Smooth muscle cell (in vitro differentiated cells): ENCODE measurements around the gene STK36. TPM values are rescaled to one million over a fixed set of nuclear protein-coding genes. Genes with fewer than 3 reads are reported as not detected.

Experiments
- DNase-seq: peaks from one replicate; lab custom pipeline; 2025; ENCODE audit not compliant: unreplicated experiment; lab: John Stamatoyannopoulos, UW
- H2AFZ ChIP-seq: fragments of 200-600 bp; sonication (generic); 2 replicates; pipeline ENCODE4 v1.6.0; 2016; ENCODE audit warnings: antibody characterized with exemption, low read depth, mild to moderate bottlenecking
- H3F3A ChIP-seq: fragments of 200-600 bp; sonication (generic); 2 replicates; pipeline ENCODE4 v1.6.0; 2017; ENCODE audit warnings: antibody characterized with exemption, low read depth
- H3K27ac ChIP-seq: fragments of 200-600 bp; sonication (generic); 2 replicates; pipeline ENCODE4 v1.5.1; 2016; ENCODE audit warnings: low read depth, mild to moderate bottlenecking
- H3K27me3 ChIP-seq: fragments of 200-600 bp; sonication (generic); 2 replicates; pipeline ENCODE4 v1.6.1; 2016; ENCODE audit warnings: low read depth, mild to moderate bottlenecking
- H3K36me3 ChIP-seq: fragments of 200-600 bp; sonication (generic); 2 replicates; pipeline ENCODE4 v1.5.1; 2016; ENCODE audit warnings: low read depth
- H3K4me1 ChIP-seq: fragments of 200-600 bp; sonication (generic); 2 replicates; pipeline ENCODE4 v1.5.1; 2016; ENCODE audit warnings: low read depth
- H3K4me2 ChIP-seq: fragments of 200-600 bp; sonication (generic); 2 replicates; pipeline ENCODE4 v1.6.0; 2016; ENCODE audit warnings: mild to moderate bottlenecking
- H3K4me3 ChIP-seq: fragments of 200-600 bp; sonication (generic); 2 replicates; pipeline ENCODE4 v1.5.1; 2016; ENCODE audit warnings: mild to moderate bottlenecking
- H3K79me2 ChIP-seq: fragments of 200-600 bp; sonication (generic); 2 replicates; pipeline ENCODE4 v1.6.0; 2016; ENCODE audit warnings: low read depth, mild to moderate bottlenecking
- H3K9ac ChIP-seq: fragments of 200-600 bp; sonication (generic); 2 replicates; pipeline ENCODE4 v1.6.0; 2016; ENCODE audit warnings: low read depth
- H3K9me3 ChIP-seq: fragments of 200-600 bp; sonication (generic); replicated peaks from 2 replicates; pipeline ENCODE4 v1.5.1; 2016; ENCODE audit warnings: low read depth
- H4K20me1 ChIP-seq: fragments of 200-600 bp; sonication (generic); 2 replicates; pipeline ENCODE4 v1.6.0; 2016; ENCODE audit warnings: low read depth
- CTCF ChIP-seq: fragments of 200-600 bp; sonication (generic); IDR thresholded peaks from 2 replicates; pipeline ENCODE4 v1.5.1; 2017; ENCODE audit warnings: borderline replicate concordance, mild to moderate bottlenecking, antibody characterized with exemption; ENCODE audit not compliant: insufficient read depth, poor library complexity, severe bottlenecking
- WGBS: methylation state at CpG from one replicate; pipeline ENCODE4 v1.1.7; 2016; ENCODE audit warnings: low lambda C conversion rate; 5-methylcytosine and 5-hydroxymethylcytosine counted together
- polyA plus RNA-seq: library from polyadenylated mRNA; unstranded; fragments of >200 nt; fragmentation: Nextera tagmentation; extraction: Ambion mirVana; gene quantifications from 2 replicates; pipeline ENCODE4 v1.2.1, GENCODE V29; 2016
- total RNA-seq: library from RNA; depleted of rRNA; stranded (reverse); fragments of >200 nt; gene quantifications from 2 replicates; pipeline ENCODE4 v1.2.3, GENCODE V29; 2014

The STK36 gene
- total and polyA plus RNA-seq, 2 experiments from 2014 or later: 18.8 to 22.7 TPM

- H3K4me2 ChIP-seq: no peak overlapping the region
- no peak overlapping the region for H3K27ac ChIP-seq
- no peaks in the 10 kb centered on the region for H3K27me3 ChIP-seq
- H3F3A ChIP-seq: no peaks in the 10 kb centered on the region
- H3K36me3 ChIP-seq: peaks cover 4% of the 10 kb centered on the region
- H3K79me2 ChIP-seq: peaks cover 12% of the 10 kb centered on the region
- H3K4me1 ChIP-seq: peaks cover 6% of the 10 kb centered on the region
- TF ChIP-seq CTCF: no peak
- H3K9ac ChIP-seq: no peak overlapping the region
- no peak for DNase-seq
- no peak overlapping the region for H3K4me3 ChIP-seq
- no peak overlapping the region for H2AFZ ChIP-seq
- no peaks in the 10 kb centered on the region for H3K9me3 ChIP-seq
- 100% methylated on average over 2 of the region's 2 CpGs for WGBS
- H4K20me1 ChIP-seq: no peaks in the 10 kb centered on the region
These were observed 16.1 kb upstream of the STK36 start for GRCh38 chr2:218655751-218656150.

- Histone ChIP-seq H4K20me1 (no peaks in the 10 kb centered on the region), H2AFZ (peak overlapping the region; percentile 92), H3K36me3 (no peaks in the 10 kb centered on the region), H3K4me3 (peak overlapping the region; percentile 88), H3F3A (peaks cover 3% of the 10 kb centered on the region), H3K9ac (peak overlapping the region; percentile 21), H3K27me3 (no peaks in the 10 kb centered on the region), H3K27ac (no peak overlapping the region), H3K79me2 (peaks cover 12% of the 10 kb centered on the region), H3K9me3 (no peaks in the 10 kb centered on the region), H3K4me2 (peak overlapping the region; percentile 83), H3K4me1 (peaks cover 6% of the 10 kb centered on the region)
- DNase-seq: no peak
- 3% methylated on average over 27 of the region's 27 CpGs for WGBS
- peak; percentile 34 for TF ChIP-seq CTCF
These were observed 13.1 kb upstream of the STK36 start for GRCh38 chr2:218658671-218659257.

DNA sequence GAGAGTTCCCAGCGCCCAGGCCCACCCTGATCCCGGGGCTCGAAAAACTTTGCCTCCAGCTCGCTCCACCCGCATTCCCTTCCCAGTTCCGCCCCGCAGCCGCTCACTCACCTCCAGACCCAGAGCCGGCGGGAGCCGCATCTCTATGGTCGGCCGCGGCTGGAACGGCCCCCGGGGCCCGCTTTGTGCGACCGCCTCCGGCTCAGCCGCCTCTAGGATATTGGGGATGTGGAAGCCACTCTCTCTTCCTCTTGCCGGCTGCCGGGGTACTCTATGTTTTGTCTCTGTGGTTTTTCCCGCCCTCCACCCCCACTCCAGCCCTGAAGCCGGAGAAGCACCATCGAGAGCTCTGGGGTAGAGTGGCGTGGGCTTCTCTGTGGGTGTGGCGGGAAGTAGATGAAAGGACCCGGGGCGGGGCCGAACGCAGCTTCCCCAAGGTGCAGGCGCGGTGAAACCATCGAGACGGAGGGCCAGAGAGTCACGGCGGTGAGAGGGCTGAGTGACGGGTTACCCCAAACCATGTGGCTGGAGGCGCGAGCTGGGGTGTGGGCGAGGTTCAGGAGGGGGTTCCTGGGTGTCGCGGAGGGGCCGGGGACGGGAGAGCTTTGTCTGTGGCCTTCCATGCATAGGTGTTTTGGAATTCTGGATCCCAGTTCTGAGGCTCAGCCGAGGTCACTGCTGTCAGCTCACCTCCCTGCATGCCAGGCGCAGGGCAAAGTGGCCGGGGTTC, 12.5 kb upstream of the STK36 start, which contains the start of the genes BCS1L and ZNF142:
TSS of gene BCS1L (plus strand) at position 426 of the 730 bp plus-strand sequence. CDS start 1,305 bp downstream, outside the sequence.
TSS of gene ZNF142 (minus strand) at position 366 of the 730 bp plus-strand sequence. CDS start 3,194 bp downstream, outside the sequence.
- DNase-seq: peak; percentile 36
- under 1% methylated on average over 49 of the region's 49 CpGs for WGBS
- H3K9ac ChIP-seq: peak within 1 kb of the TSS; percentile 21

More for the DNA sequence above, 12.5 kb upstream of the STK36 start, which contains the start of the genes BCS1L and ZNF142:
- H3K4me3 ChIP-seq: peak within 1 kb of the TSS; percentile 88
- H3K36me3 ChIP-seq: no peaks in the 10 kb centered on the region
- no peaks in the 10 kb centered on the region for H3K27me3 ChIP-seq
- H3K4me2 ChIP-seq: peak within 1 kb of the TSS; percentile 83
- no peak for TF ChIP-seq CTCF
- no peak within 1 kb of the TSS for H3K27ac ChIP-seq
- peaks cover 6% of the 10 kb centered on the region for H3K4me1 ChIP-seq
- peaks cover 12% of the 10 kb centered on the region for H3K79me2 ChIP-seq
- no peaks in the 10 kb centered on the region for H3K9me3 ChIP-seq
- peak within 1 kb of the TSS; percentile 92 for H2AFZ ChIP-seq
- H3F3A ChIP-seq: peaks cover 3% of the 10 kb centered on the region
- no peaks in the 10 kb centered on the region for H4K20me1 ChIP-seq
